GM12864 (cell line): ENCODE data around the gene CRISP1.

Experiments
- DNase-seq: peaks from one replicate; pipeline ENCODE4 v3.0.0-alpha.2; 2011; ENCODE audit warnings: low read depth
- H3K4me3 ChIP-seq: 2 replicates; pipeline ENCODE4 v1.5.1; 2011; ENCODE audit warnings: mild to moderate bottlenecking, low read depth, low read length, control low read depth
- CTCF ChIP-seq: IDR thresholded peaks from 2 replicates; pipeline ENCODE4 v1.5.1; 2011; ENCODE audit warnings: low read depth, mild to moderate bottlenecking, moderate library complexity, low read length, control low read depth, inconsistent platforms; ENCODE audit errors: missing control alignments

Gene CRISP1

GRCh38 chr6:49847014-49847413 lies 19.3 kb downstream of the CRISP1 start:
- no peak for TF ChIP-seq CTCF
- DNase-seq = no peak
- no peak overlapping the region for H3K4me3 ChIP-seq

GRCh38 chr6:49841424-49841823 lies 24.9 kb downstream of the CRISP1 start:
- DNase-seq = no peak
- TF ChIP-seq CTCF = no peak
- H3K4me3 ChIP-seq = no peak overlapping the region

- TF ChIP-seq CTCF = no peak
- no peak for DNase-seq
Observed at GRCh38 chr6:49839957-49840356, 26.4 kb downstream of the CRISP1 start.

GRCh38 chr6:49839162-49839561 lies 27.2 kb downstream of the CRISP1 start:
- no peak overlapping the region for H3K4me3 ChIP-seq
- TF ChIP-seq CTCF = no peak
- no peak for DNase-seq

More at GRCh38 chr6:49839957-49840356, 26.4 kb downstream of the CRISP1 start:
- H3K4me3 ChIP-seq = no peak overlapping the region

- DNase-seq = no peak
Observed at GRCh38 chr6:49835140-49835539, 31.2 kb downstream of the CRISP1 start.

GRCh38 chr6:49833386-49833785 lies 32.9 kb downstream of the CRISP1 start:
- DNase-seq = no peak
- no peak for TF ChIP-seq CTCF
- no peak overlapping the region for H3K4me3 ChIP-seq

More at GRCh38 chr6:49835140-49835539, 31.2 kb downstream of the CRISP1 start:
- TF ChIP-seq CTCF = no peak
- no peak overlapping the region for H3K4me3 ChIP-seq

- H3K4me3 ChIP-seq = no peak overlapping the region
- DNase-seq = no peak
- no peak for TF ChIP-seq CTCF
Observed at GRCh38 chr6:49826743-49827406, 39.5 kb downstream of the CRISP1 start.
